CD4-positive, CD25-positive, alpha-beta regulatory T cell (primary cell): ENCODE data around the gene KRT35. TPM values are rescaled to one million over a fixed set of nuclear protein-coding genes. Genes with fewer than 3 reads are reported as not detected.

Source experiments
- ATAC-seq, 2 donors: fragments of 150-1000 bp; cut with Tn5 transposase; one replicate each; pipeline ENCODE4 v1.10.0; 2021; ENCODE audit warnings: low read depth in 2 of 2, moderate number of reproducible peaks in 2 of 2, moderate library complexity in 1 of 2
- DNase-seq, 3 donors: peaks; one replicate each; pipeline versions ENCODE4 v3.0.0 to v3.0.0-alpha.2; 2012 to 2022; ENCODE audit warnings: mixed read lengths in 1 of 3
- H3K27ac ChIP-seq: one replicate; pipeline ENCODE4 v1.7.0; 2013; ENCODE audit warnings: mild to moderate bottlenecking, low read length; ENCODE audit not compliant: insufficient read depth, poor library complexity, severe bottlenecking
- H3K27me3 ChIP-seq: one replicate; pipeline ENCODE4 v1.7.0; 2013; ENCODE audit warnings: low read length; ENCODE audit not compliant: control insufficient read depth, insufficient read depth
- H3K36me3 ChIP-seq: one replicate; pipeline ENCODE4 v1.7.0; 2013; ENCODE audit warnings: mild to moderate bottlenecking, low read length, moderate library complexity; ENCODE audit not compliant: control insufficient read depth, insufficient read depth
- H3K4me1 ChIP-seq: 2 replicates; pipeline ENCODE4 v1.7.0; 2013; ENCODE audit warnings: mild to moderate bottlenecking, low read length; ENCODE audit not compliant: insufficient read depth, control insufficient read depth, poor library complexity, severe bottlenecking
- H3K4me3 ChIP-seq: one replicate; pipeline ENCODE4 v1.7.0; 2013; ENCODE audit warnings: low read depth, mild to moderate bottlenecking, low read length, moderate library complexity
- H3K9me3 ChIP-seq, 2 experiments: 1 replicate in 1 of 2; 2 replicates in 1 of 2; pipeline ENCODE4 v1.7.0; 2013; ENCODE audit warnings: low read length in 2 of 2, mild to moderate bottlenecking in 1 of 2, moderate library complexity in 1 of 2; ENCODE audit not compliant: control insufficient read depth in 2 of 2
- H3K27ac Mint-ChIP-seq, 3 donors: one replicate each; pipeline ENCODE4 v1.8.0; 2020 to 2022; ENCODE audit warnings: mild to moderate bottlenecking in 3 of 3, mixed read lengths in 3 of 3, moderate library complexity in 2 of 3
- H3K27me3 Mint-ChIP-seq: one replicate; pipeline ENCODE4 v1.8.0; 2022; ENCODE audit warnings: mild to moderate bottlenecking, mixed read lengths
- H3K36me3 Mint-ChIP-seq: one replicate; pipeline ENCODE4 v1.8.0; 2020; ENCODE audit warnings: mixed read lengths
- H3K4me1 Mint-ChIP-seq, 4 donors: one replicate each; pipeline ENCODE4 v1.8.0; 2020 to 2022; ENCODE audit warnings: mixed read lengths in 4 of 4, mild to moderate bottlenecking in 1 of 4
- H3K4me3 Mint-ChIP-seq, 4 donors: one replicate each; pipeline ENCODE4 v1.8.0; 2020 to 2022; ENCODE audit warnings: mild to moderate bottlenecking in 4 of 4, mixed read lengths in 4 of 4, moderate library complexity in 3 of 4
- H3K9me3 Mint-ChIP-seq, 7 donors: one replicate each; pipeline ENCODE4 v1.8.0; 2020 to 2022; ENCODE audit warnings: mixed read lengths in 7 of 7, mild to moderate bottlenecking in 3 of 7, moderate library complexity in 2 of 7
- polyA plus RNA-seq, 4 donors: library from polyadenylated mRNA; unstranded; fragments of 300-500 nt; fragmentation: Illumina TruSeq; gene quantifications; one replicate each; pipeline ENCODE4 v1.2.3, GENCODE V29; 2021
- total RNA-seq: library from RNA; stranded (reverse); gene quantifications from one replicate; pipeline ENCODE4 v1.2.3, GENCODE V29; 2022

KRT35 gene
- not detected for total RNA-seq
- polyA plus RNA-seq: not detected

GRCh38 chr17:41481036-41481435, at the start of gene KRT35:
KRT35 (minus strand) TSS chr17:41481151; CDS start chr17:41481097, 54 bp downstream.
- Mint-ChIP-seq H3K9me3 (no peaks in the 10 kb centered on the region), H3K27ac (peak within 1 kb of the TSS in 1 of 3 donors; percentile 2), H3K27me3 (peaks cover 5% of the 10 kb centered on the region), H3K4me1 (no peaks in the 10 kb centered on the region), H3K4me3 (no peak within 1 kb of the TSS), H3K36me3 (no peaks in the 10 kb centered on the region)
- no peaks in the 10 kb centered on the region for H3K9me3 ChIP-seq
- H3K27ac ChIP-seq: no peak within 1 kb of the TSS
- ATAC-seq (no peak), DNase-seq (no peak)
- H3K4me3 ChIP-seq: no peak within 1 kb of the TSS
- H3K27me3 ChIP-seq: no peaks in the 10 kb centered on the region
- no peaks in the 10 kb centered on the region for H3K36me3 ChIP-seq
- H3K4me1 ChIP-seq: no peaks in the 10 kb centered on the region

DNA sequence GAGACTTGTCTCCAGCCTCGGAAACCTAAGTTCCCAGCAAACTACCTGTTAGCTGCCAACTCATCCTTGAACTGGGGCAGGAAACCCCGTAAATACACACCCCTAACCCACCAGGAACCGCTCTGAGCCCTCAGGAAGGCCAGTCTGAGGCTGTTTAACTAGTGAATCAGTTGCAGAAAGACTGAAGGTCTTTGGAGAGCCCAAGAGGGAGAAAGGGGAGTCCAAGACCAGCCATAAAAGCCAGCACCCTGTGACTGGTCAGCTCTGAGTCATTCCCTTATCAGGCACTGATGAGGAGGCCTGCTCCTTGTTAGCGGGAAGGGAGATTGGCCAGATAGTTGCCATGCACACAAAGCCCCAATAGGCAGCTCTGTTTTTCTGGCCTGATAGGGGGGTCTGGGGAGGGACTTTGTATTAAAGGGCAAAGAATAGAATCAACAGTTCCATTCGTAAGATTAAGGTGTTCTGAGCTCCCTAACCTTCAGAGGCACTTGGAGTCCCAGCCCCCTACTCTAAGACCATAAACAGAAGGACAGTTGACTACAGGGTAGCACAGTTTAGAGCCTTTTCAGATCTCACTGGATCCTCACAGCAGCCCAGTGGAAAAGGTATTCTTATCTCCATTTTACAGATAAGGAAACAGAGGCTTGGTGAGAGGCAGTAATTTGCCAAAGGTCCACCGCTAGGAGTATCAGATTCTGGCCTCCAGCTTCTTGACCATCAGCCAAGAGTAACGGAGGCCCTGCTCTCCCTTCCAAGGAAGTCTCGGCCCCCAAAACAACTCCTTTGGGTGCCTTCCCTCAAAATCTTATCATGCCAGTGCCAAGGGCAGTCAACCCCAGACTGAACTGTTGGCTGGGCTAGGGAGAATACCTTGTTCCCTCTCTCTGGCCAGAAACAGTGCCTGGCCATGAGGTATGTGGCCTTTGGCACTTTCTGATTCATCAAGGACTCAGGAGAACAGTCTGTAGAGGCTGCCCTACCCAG, 49.4 kb upstream of the KRT35 start:
- H3K4me3 Mint-ChIP-seq: no peak overlapping the region
- no peaks in the 10 kb centered on the region for H3K36me3 ChIP-seq
- H3K4me1 ChIP-seq: peaks cover 8% of the 10 kb centered on the region
- no peak overlapping the region for H3K4me3 ChIP-seq
- H3K27me3 Mint-ChIP-seq: peaks cover 60% of the 10 kb centered on the region
- DNase-seq: no peak
- peaks cover 0 to 2% (median 0%) of the 10 kb centered on the region in 7 donors for H3K9me3 Mint-ChIP-seq
- H3K36me3 Mint-ChIP-seq: no peaks in the 10 kb centered on the region
- peaks cover 18% of the 10 kb centered on the region for H3K27me3 ChIP-seq
- no peaks in the 10 kb centered on the region for H3K9me3 ChIP-seq
- H3K4me1 Mint-ChIP-seq: peaks cover 0 to 18% (median 3%) of the 10 kb centered on the region in 4 donors
- no peak overlapping the region for H3K27ac ChIP-seq
- ATAC-seq: no peak
- no peak overlapping the region for H3K27ac Mint-ChIP-seq

DNA sequence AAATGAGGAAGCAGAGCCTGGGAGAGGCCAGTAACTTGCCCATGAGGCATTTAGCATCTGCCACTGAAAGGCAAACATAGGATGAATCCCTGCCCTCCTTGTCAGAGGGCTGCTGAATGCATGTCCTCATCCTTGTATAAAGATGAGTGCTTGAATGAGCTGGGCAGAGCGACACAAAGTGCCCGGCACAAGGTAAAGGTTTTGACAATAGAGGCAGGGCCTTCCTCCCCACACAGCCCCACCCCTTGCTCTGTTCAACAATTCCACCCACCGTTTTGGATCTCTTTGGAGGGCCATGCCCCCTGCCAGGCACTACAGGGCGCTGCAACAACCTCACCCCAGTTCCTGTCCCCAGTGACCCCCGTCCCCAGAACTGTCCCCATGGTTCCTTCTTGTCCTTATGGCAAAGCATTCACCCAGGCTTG, 48.6 kb upstream of the KRT35 start:
- no peak for DNase-seq
- Mint-ChIP-seq H3K27ac (peak overlapping the region in 1 of 3 donors; percentile 45), H3K9me3 (peaks cover 0 to 2% (median 0%) of the 10 kb centered on the region in 7 donors), H3K4me1 (peaks cover 0 to 18% (median 3%) of the 10 kb centered on the region in 4 donors), H3K36me3 (no peaks in the 10 kb centered on the region), H3K27me3 (peaks cover 69% of the 10 kb centered on the region), H3K4me3 (no peak overlapping the region)
- ATAC-seq: no peak
- H3K27ac ChIP-seq: no peak overlapping the region
- peaks cover 8% of the 10 kb centered on the region for H3K4me1 ChIP-seq
- no peaks in the 10 kb centered on the region for H3K9me3 ChIP-seq
- peaks cover 17% of the 10 kb centered on the region for H3K27me3 ChIP-seq
- H3K36me3 ChIP-seq: no peaks in the 10 kb centered on the region
- H3K4me3 ChIP-seq: no peak overlapping the region

DNA sequence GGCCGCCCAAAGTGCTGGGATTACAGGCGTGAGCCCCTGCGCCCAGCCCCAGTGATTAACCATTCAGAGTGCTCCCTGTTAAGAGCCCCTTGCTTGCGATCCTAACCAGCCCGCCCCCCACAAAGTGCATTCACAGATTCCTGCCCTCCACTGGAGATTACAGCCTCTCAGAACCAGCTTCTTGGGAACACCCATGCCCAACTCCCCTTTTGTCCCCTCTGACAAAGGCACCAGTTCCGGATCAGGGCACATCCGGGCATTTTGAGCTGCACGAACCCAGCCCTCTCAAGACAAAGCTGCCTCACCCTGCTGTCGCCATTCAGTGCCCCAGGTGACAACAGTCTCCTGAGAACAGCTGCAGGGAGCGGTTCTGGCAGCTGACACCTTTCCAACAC, 48.0 kb upstream of the KRT35 start:
- peak overlapping the region in 2 of 4 donors; percentile 31 to 36 for H3K4me3 Mint-ChIP-seq
- H3K36me3 Mint-ChIP-seq: no peaks in the 10 kb centered on the region
- DNase-seq: no peak
- Histone ChIP-seq H3K27me3 (peaks cover 17% of the 10 kb centered on the region), H3K4me1 (peaks cover 8% of the 10 kb centered on the region), H3K27ac (no peak overlapping the region), H3K4me3 (no peak overlapping the region), H3K9me3 (no peaks in the 10 kb centered on the region), H3K36me3 (no peaks in the 10 kb centered on the region)
- H3K27me3 Mint-ChIP-seq: peaks cover 74% of the 10 kb centered on the region
- H3K27ac Mint-ChIP-seq: peak overlapping the region in 1 of 3 donors; percentile 45
- no peak for ATAC-seq
- peaks cover 0 to 18% (median 3%) of the 10 kb centered on the region in 4 donors for H3K4me1 Mint-ChIP-seq
- peaks cover 0 to 2% (median 0%) of the 10 kb centered on the region in 7 donors for H3K9me3 Mint-ChIP-seq

DNA sequence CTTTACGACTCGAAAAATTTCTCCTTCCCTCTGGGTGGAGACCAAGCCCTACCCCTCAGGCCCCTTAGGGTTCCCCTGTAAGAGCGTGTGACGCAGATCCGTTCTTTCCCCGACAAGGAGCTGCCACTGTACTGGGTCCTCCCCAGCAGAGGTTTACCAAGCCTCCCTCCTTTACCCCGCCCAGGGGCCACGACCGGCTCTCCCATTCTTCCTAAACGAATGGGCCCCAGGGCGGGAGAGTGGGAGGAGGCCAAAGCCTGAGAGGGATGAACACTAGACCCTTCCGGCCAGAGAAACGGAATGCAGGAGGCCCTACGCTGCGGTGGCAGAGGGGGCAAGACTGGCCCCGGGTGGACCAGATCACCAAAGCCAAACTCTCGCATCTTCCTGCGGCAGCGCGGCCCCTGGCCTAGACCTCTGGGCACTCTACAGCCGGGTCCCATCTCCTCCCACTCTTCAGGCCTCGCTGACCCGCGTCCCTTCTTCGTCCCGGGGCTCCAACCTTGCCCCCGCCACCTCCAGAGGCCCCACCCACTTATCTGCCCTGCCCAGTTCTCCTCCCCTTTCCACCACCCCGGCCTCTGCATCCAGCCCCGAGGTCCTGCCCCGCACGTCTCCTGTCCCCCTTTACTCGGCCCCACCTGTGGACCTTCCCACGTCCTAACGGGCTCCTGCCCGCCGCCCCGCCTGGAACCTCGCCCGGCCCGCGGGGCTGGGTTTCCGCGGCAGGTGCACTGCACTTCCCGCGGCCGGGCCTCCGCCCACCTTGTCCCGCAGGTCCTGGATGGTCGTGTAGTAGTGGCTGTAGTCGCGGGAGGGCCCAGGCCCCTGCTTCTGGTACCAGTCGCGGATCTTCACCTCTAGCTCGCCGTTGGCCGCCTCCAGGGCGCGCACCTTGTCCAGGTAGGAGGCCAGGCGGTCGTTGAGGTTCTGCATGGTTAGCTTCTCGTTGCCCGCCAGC, 46.4 kb upstream of the KRT35 start:
- Histone ChIP-seq H3K36me3 (no peaks in the 10 kb centered on the region), H3K4me3 (no peak overlapping the region), H3K27me3 (peaks cover 16% of the 10 kb centered on the region), H3K4me1 (peaks cover 8% of the 10 kb centered on the region), H3K9me3 (no peaks in the 10 kb centered on the region), H3K27ac (no peak overlapping the region)
- peaks cover 0 to 18% (median 3%) of the 10 kb centered on the region in 4 donors for H3K4me1 Mint-ChIP-seq
- DNase-seq: no peak
- no peak for ATAC-seq
- peaks cover 0 to 2% (median 0%) of the 10 kb centered on the region in 7 donors for H3K9me3 Mint-ChIP-seq
- peaks cover 80% of the 10 kb centered on the region for H3K27me3 Mint-ChIP-seq
- peak overlapping the region in 1 of 3 donors; percentile 47 for H3K27ac Mint-ChIP-seq
- H3K4me3 Mint-ChIP-seq: peak overlapping the region in 2 of 4 donors; percentile 32 to 54
- H3K36me3 Mint-ChIP-seq: no peaks in the 10 kb centered on the region

DNA sequence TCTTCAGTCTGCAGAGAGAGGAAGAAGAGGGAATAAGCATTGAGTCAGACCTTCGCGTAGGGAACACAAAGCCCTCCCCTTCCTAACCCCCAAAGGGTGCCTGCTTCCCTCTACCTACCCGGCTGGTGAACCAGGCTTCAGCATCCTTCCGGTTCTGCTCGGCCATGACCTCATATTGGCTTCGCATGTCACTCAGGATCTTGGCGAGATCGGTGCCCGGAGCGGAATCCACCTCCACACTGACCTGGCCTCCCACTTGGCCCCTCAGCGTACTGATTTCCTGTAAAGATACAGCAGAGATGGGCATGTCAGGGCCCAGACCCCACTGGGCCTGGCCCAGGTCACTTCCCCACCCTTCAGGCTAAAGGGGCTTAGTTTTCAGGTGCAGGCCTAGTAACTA, 43.3 kb upstream of the KRT35 start:
- H3K27ac ChIP-seq: no peak overlapping the region
- H3K4me3 ChIP-seq: no peak overlapping the region
- H3K36me3 ChIP-seq: no peaks in the 10 kb centered on the region
- Mint-ChIP-seq H3K9me3 (no peaks in the 10 kb centered on the region), H3K36me3 (no peaks in the 10 kb centered on the region), H3K4me3 (no peak overlapping the region), H3K27me3 (peaks cover 60% of the 10 kb centered on the region), H3K4me1 (peaks cover 0 to 16% (median 3%) of the 10 kb centered on the region in 4 donors), H3K27ac (no peak overlapping the region)
- DNase-seq (no peak), ATAC-seq (no peak)
- H3K4me1 ChIP-seq: peaks cover 8% of the 10 kb centered on the region
- H3K27me3 ChIP-seq: peaks cover 2% of the 10 kb centered on the region
- H3K9me3 ChIP-seq: no peaks in the 10 kb centered on the region

GRCh38 chr17:41523787-41524186, 42.8 kb upstream of the KRT35 start:
- Mint-ChIP-seq H3K4me3 (no peak overlapping the region), H3K36me3 (no peaks in the 10 kb centered on the region), H3K4me1 (peaks cover 0 to 11% (median under 1%) of the 10 kb centered on the region in 4 donors), H3K27me3 (peaks cover 55% of the 10 kb centered on the region), H3K9me3 (no peaks in the 10 kb centered on the region), H3K27ac (no peak overlapping the region)
- H3K36me3 ChIP-seq: no peaks in the 10 kb centered on the region
- peaks cover 8% of the 10 kb centered on the region for H3K4me1 ChIP-seq
- H3K27me3 ChIP-seq: no peaks in the 10 kb centered on the region
- ATAC-seq: no peak
- H3K4me3 ChIP-seq: no peak overlapping the region
- no peak overlapping the region for H3K27ac ChIP-seq
- H3K9me3 ChIP-seq: no peaks in the 10 kb centered on the region
- DNase-seq: no peak
